ENCODE data around the gene FAM76B.

DNA sequence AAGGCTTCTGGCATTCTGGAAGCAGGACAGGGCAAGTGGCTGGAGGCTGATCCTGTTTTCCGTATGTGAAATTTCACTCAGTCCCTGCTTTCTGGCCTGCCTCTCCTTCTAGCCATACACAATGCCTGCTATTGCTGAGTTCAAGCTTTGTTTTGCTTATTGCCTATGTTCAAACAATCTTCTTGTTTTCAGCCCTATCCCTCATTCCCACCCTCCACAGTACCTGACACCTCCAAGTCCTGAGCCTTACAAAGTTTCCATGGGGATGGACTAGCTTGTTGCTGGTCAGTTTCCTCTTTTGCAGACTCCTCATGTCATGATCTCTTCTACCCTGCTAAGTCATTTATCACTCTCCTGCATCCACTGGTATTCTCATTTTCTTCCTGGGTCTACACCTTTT is 38.1 kb downstream of the FAM76B start:
- TF ChIP-seq TAF1 (IDR thresholded peaks at IDR 0.05; ENCODE audit: borderline replicate concordance, insufficient read depth, low read length) (no peak), REST (IDR thresholded peaks at IDR 0.05; ENCODE audit: insufficient read depth in 1 of 2, low read depth in 2 of 2, low read length in 2 of 2) (no peak), POLR2AphosphoS5 (IDR thresholded peaks at IDR 0.05; ENCODE audit: low read depth, low read length) (no peak), SIN3A (IDR thresholded peaks at IDR 0.05; ENCODE audit: borderline replicate concordance, insufficient read depth, low read length) (no peak)

Measured in PFSK-1 (cell line).